Naive B cell (primary cell): ENCODE results near the gene PLK5. TPM values are rescaled to one million over a fixed set of nuclear protein-coding genes. Genes with fewer than 3 reads are reported as not detected.

Experiments used
- ATAC-seq, 2 donors: fragments of 150-1000 bp; cut with Tn5 transposase; 2 replicates each; pipeline ENCODE4 v1.10.0; 2021; ENCODE audit warnings: low read depth in 2 of 2, mild to moderate bottlenecking in 2 of 2, moderate library complexity in 2 of 2
- DNase-seq: peaks from one replicate; pipeline ENCODE4 v3.0.0; 2022
- H3K27ac Mint-ChIP-seq, 6 donors: one replicate each; pipeline ENCODE4 v1.8.0; 2020 to 2022; ENCODE audit warnings: mild to moderate bottlenecking in 6 of 6, mixed read lengths in 6 of 6, moderate library complexity in 5 of 6, inconsistent platforms in 2 of 6
- H3K27me3 Mint-ChIP-seq, 3 donors: one replicate each; pipeline ENCODE4 v1.8.0; 2021 to 2022; ENCODE audit warnings: mixed read lengths in 3 of 3, mild to moderate bottlenecking in 1 of 3
- H3K36me3 Mint-ChIP-seq, 2 donors: one replicate each; pipeline ENCODE4 v1.8.0; 2020 to 2022; ENCODE audit warnings: mixed read lengths in 2 of 2, inconsistent platforms in 1 of 2, mild to moderate bottlenecking in 1 of 2
- H3K4me1 Mint-ChIP-seq, 3 donors: one replicate each; pipeline ENCODE4 v1.8.0; 2020 to 2022; ENCODE audit warnings: mixed read lengths in 3 of 3, inconsistent platforms in 1 of 3, mild to moderate bottlenecking in 1 of 3, moderate library complexity in 1 of 3
- H3K4me3 Mint-ChIP-seq, 8 donors: one replicate each; pipeline ENCODE4 v1.8.0; 2020 to 2022; ENCODE audit warnings: mild to moderate bottlenecking in 8 of 8, mixed read lengths in 8 of 8, moderate library complexity in 8 of 8, inconsistent platforms in 2 of 8
- H3K9me3 Mint-ChIP-seq, 7 donors: one replicate each; pipeline ENCODE4 v1.8.0; 2020 to 2022; ENCODE audit warnings: mixed read lengths in 7 of 7, mild to moderate bottlenecking in 5 of 7, inconsistent platforms in 2 of 7, moderate library complexity in 1 of 7
- polyA plus RNA-seq, 6 donors: library from polyadenylated mRNA; unstranded; fragments of 300-500 nt; fragmentation: Illumina TruSeq; gene quantifications; one replicate each; pipeline ENCODE4 v1.2.3, GENCODE V29; 2021; ENCODE audit warnings: low read depth in 6 of 6

Gene PLK5
- polyA plus RNA-seq, 6 donors from 2014 or later, result not detected

- H3K4me3 Mint-ChIP-seq, result peak overlapping the region in 1 of 8 donors; percentile 50
- peaks cover 0 to 8% of the 10 kb centered on the region in 2 donors for H3K36me3 Mint-ChIP-seq
- H3K27ac Mint-ChIP-seq, result no peak overlapping the region
- H3K27me3 Mint-ChIP-seq, result no peaks in the 10 kb centered on the region
- no peaks in the 10 kb centered on the region for H3K9me3 Mint-ChIP-seq
- peaks cover 4 to 8% (median 5%) of the 10 kb centered on the region in 3 donors for H3K4me1 Mint-ChIP-seq
- ATAC-seq (no peak), DNase-seq (no peak)
These were observed 54.2 kb downstream of the PLK5 start for GRCh38 chr19:1577929-1578618.

- Mint-ChIP-seq H3K4me1 (peaks cover 5% of the 10 kb centered on the region in 3 donors), H3K9me3 (no peaks in the 10 kb centered on the region), H3K27me3 (no peaks in the 10 kb centered on the region), H3K27ac (peak overlapping the region in 1 of 6 donors; percentile 82), H3K4me3 (no peak overlapping the region), H3K36me3 (peaks cover 0 to 8% of the 10 kb centered on the region in 2 donors)
- DNase-seq (no peak), ATAC-seq (no peak)
These were observed 55.3 kb downstream of the PLK5 start for GRCh38 chr19:1579222-1579621.

GRCh38 chr19:1580382-1580781, 56.5 kb downstream of the PLK5 start:
- Mint-ChIP-seq H3K9me3 (no peaks in the 10 kb centered on the region), H3K4me3 (peak overlapping the region in 1 of 8 donors; percentile 47)

GRCh38 chr19:1580957-1581356, 57.1 kb downstream of the PLK5 start:
- Mint-ChIP-seq H3K27me3 (no peaks in the 10 kb centered on the region), H3K9me3 (no peaks in the 10 kb centered on the region), H3K4me1 (peaks cover 2 to 12% (median 6%) of the 10 kb centered on the region in 3 donors), H3K4me3 (no peak overlapping the region), H3K36me3 (peaks cover 0 to 3% of the 10 kb centered on the region in 2 donors), H3K27ac (no peak overlapping the region)
- no peak for DNase-seq
- no peak for ATAC-seq

More at GRCh38 chr19:1580382-1580781, 56.5 kb downstream of the PLK5 start:
- H3K36me3 Mint-ChIP-seq, result peaks cover 0 to 8% of the 10 kb centered on the region in 2 donors
- ATAC-seq, result no peak
- DNase-seq, result no peak
- no peak overlapping the region for H3K27ac Mint-ChIP-seq
- H3K4me1 Mint-ChIP-seq, result peaks cover 6 to 7% (median 6%) of the 10 kb centered on the region in 3 donors
- no peaks in the 10 kb centered on the region for H3K27me3 Mint-ChIP-seq

GRCh38 chr19:1582201-1582600, 58.3 kb downstream of the PLK5 start:
- DNase-seq (no peak), ATAC-seq (no peak)
- Mint-ChIP-seq H3K27ac (no peak overlapping the region), H3K27me3 (no peaks in the 10 kb centered on the region), H3K4me1 (peaks cover 2 to 15% (median 8%) of the 10 kb centered on the region in 3 donors), H3K4me3 (no peak overlapping the region), H3K36me3 (no peaks in the 10 kb centered on the region), H3K9me3 (no peaks in the 10 kb centered on the region)

- H3K9me3 Mint-ChIP-seq, result no peaks in the 10 kb centered on the region
- peaks cover 10 to 12% (median 12%) of the 10 kb centered on the region in 3 donors for H3K4me1 Mint-ChIP-seq
- no peaks in the 10 kb centered on the region for H3K36me3 Mint-ChIP-seq
- ATAC-seq (no peak), DNase-seq (no peak)
- no peaks in the 10 kb centered on the region for H3K27me3 Mint-ChIP-seq
- H3K27ac Mint-ChIP-seq, result peak overlapping the region in 1 of 6 donors; percentile 59
- H3K4me3 Mint-ChIP-seq, result no peak overlapping the region
These were observed 60.8 kb downstream of the PLK5 start for GRCh38 chr19:1584500-1585242.

- no peaks in the 10 kb centered on the region for H3K36me3 Mint-ChIP-seq
- H3K4me3 Mint-ChIP-seq, result no peak overlapping the region
- no peak for DNase-seq
These were observed 61.3 kb downstream of the PLK5 start for GRCh38 chr19:1585243-1585580.

More at GRCh38 chr19:1585243-1585580, 61.3 kb downstream of the PLK5 start:
- ATAC-seq, result no peak
- H3K4me1 Mint-ChIP-seq, result peaks cover 11 to 16% (median 16%) of the 10 kb centered on the region in 3 donors
- no peak overlapping the region for H3K27ac Mint-ChIP-seq
- no peaks in the 10 kb centered on the region for H3K27me3 Mint-ChIP-seq
- no peaks in the 10 kb centered on the region for H3K9me3 Mint-ChIP-seq

Other genes with a start within 250 kb of the PLK5 start
- 10 to 100 TPM; 48.9 to 80.0 (median 64.7) TPM for gene FAM174C, start 248.5 kb upstream of the PLK5 start, polyA plus RNA-seq
- not detected for gene EFNA2, start 238.2 kb upstream of the PLK5 start, polyA plus RNA-seq
- 100 to 1,000 TPM; 201 to 230 (median 209) TPM for gene NDUFS7, start 140.2 kb upstream of the PLK5 start, polyA plus RNA-seq
- 10 to 100 TPM; 14.4 to 24.6 (median 15.7) TPM for gene GAMT, start 122.5 kb upstream of the PLK5 start, polyA plus RNA-seq
- 1 to 10 TPM; 3.6 to 7.5 (median 6.2) TPM for gene DAZAP1, start 116.5 kb upstream of the PLK5 start, polyA plus RNA-seq
- gene RPS15, start 85.7 kb upstream of the PLK5 start, polyA plus RNA-seq, result 1,000 to 10,000 TPM; 2,496 to 3,315 (median 3,022) TPM
- under 1 TPM in 1 of 6 donors, not detected in 5; 0.03 TPM for gene APC2, start 74.0 kb upstream of the PLK5 start, polyA plus RNA-seq
- 10 to 100 TPM; 39.0 to 78.2 (median 46.9) TPM for gene C19orf25, start 44.9 kb upstream of the PLK5 start, polyA plus RNA-seq
- gene PCSK4, start 33.7 kb upstream of the PLK5 start, polyA plus RNA-seq, result under 1 TPM in 1 of 6 donors, not detected in 5; 0.09 TPM
- 1 to 10 TPM in 2 of 6 donors, under 1 TPM in 4; 0.72 to 1.4 (median 0.90) TPM for gene REEP6, start 32.9 kb upstream of the PLK5 start, polyA plus RNA-seq
- gene ADAMTSL5, start 11.1 kb upstream of the PLK5 start, polyA plus RNA-seq, result not detected
- gene MEX3D, start 44.2 kb downstream of the PLK5 start, polyA plus RNA-seq, result not detected
- 10 to 100 TPM in 4 of 6 donors, 1 to 10 TPM in 2; 7.7 to 24.4 (median 12.9) TPM for gene MBD3, start 68.8 kb downstream of the PLK5 start, polyA plus RNA-seq
- gene UQCR11, start 81.4 kb downstream of the PLK5 start, polyA plus RNA-seq, result 100 to 1,000 TPM; 358 to 546 (median 438) TPM
- 10 to 100 TPM; 17.5 to 45.6 (median 24.8) TPM for gene TCF3, start 128.5 kb downstream of the PLK5 start, polyA plus RNA-seq
- gene ONECUT3, start 229.4 kb downstream of the PLK5 start, polyA plus RNA-seq, result not detected